Activated CD8-positive, alpha-beta memory T cell treated with anti-CD3 and anti-CD28 coated beads for 4 hours (primary cell): Measurements from ENCODE around the gene TRMT1.
A peak's percentile ranks its signal among the peaks of the same experiment; 100 is the strongest.
"Not testable (repeated sequence)": the region's sequence is repeated elsewhere in the genome, so short reads cannot be mapped to it uniquely, and the experiment has no call there.

ENCODE experiments used
- DNase-seq, 2 donors: peaks; one replicate each; pipeline ENCODE4 v3.0.0-alpha.2; 2020; ENCODE audit warnings: low read depth in 2 of 2

TRMT1 gene

DNA sequence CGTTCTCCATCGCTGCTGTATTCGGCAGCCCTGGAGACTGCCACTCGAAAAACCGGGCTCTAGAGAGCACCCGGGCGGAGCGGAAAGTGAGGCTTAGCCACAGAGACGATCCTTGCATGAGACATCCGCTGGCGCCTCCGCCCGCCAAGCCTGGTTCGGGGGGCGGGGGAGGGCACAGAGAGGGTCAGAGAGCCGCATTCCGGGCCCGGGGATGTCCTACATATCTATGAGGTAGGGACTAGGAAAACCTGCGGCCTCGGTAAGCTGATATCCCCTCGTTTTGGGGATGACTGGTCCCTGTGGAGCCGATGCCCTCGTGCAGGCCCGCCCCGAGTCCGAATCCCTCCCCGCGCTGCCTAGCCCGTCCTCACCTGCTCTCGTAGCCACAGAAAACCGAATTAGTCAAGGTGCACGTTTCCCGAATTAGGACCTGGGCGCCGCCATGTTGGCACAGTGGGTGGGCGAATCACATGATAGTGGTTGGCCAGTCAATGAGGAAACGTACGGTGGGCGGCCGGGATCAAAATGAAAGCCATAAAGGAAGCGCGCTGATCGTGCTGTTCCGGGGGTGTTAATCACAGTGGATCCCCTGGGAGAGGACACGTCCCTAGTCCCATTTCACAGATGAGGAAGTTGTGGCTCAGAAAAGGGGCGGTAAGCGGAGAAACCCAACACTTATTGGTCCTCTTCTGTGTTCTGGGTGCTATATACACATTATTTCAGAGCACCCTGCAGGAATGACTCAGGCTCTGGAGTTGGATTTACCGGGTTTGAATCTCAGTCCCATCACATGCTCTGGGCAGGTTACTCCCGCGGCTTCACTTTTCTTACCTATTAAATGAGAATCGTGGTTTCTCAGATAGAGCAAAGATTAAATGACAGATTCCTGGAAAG is at the start of gene TRMT1:
TSS of gene TRMT1 (minus strand) at position 459 of the 894 bp plus-strand sequence. CDS start at position 118, 341 bp downstream.
- peak; percentile 76 to 89 for DNase-seq

- DNase-seq, result not testable (repeated sequence)
These were observed 49.6 kb upstream of the TRMT1 start for GRCh38 chr19:13166151-13166550.

DNA sequence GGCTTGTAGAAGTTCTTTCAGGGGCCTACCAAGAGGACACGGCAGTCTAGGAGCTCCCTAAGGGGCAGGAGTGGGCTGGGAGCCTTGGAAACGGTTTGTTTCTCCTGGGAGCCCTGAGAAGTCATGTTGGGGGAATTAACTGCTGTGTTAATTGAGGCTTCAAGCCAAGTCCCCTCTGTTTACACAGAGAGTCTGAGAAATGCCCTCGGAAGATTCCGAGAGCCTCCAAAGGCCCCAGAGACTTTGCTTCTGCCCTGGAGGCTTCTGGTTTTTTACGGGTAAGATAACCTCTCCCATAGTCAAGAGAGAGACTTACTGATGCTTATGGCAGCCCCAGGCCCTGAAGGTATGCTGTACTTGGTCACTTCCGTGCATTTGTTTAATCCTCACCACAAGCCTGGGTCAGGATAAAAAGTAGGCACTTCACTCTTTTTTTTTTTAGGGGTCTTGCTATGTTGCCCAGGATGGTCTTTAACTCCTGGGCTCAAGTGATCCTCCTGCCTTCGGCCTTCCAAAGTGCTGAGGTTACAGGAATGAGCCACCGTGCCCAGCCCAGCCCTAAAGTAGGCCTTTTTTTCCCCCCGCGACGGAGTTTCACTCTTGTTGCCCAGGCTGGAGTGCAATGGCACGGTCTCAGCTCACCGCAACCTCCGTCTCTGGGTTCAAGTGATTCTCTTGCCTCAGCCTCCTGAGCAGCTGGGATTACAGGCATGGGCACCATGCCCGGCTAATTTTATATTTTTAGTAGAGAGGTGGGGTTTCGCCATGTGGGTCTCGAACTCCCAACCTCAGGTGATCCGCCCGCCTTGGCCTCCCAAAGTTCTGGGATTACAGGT is 48.8 kb upstream of the TRMT1 start:
- no peak for DNase-seq

GRCh38 chr19:13164343-13165161 is 48.0 kb upstream of the TRMT1 start:
- DNase-seq, result no peak

DNA sequence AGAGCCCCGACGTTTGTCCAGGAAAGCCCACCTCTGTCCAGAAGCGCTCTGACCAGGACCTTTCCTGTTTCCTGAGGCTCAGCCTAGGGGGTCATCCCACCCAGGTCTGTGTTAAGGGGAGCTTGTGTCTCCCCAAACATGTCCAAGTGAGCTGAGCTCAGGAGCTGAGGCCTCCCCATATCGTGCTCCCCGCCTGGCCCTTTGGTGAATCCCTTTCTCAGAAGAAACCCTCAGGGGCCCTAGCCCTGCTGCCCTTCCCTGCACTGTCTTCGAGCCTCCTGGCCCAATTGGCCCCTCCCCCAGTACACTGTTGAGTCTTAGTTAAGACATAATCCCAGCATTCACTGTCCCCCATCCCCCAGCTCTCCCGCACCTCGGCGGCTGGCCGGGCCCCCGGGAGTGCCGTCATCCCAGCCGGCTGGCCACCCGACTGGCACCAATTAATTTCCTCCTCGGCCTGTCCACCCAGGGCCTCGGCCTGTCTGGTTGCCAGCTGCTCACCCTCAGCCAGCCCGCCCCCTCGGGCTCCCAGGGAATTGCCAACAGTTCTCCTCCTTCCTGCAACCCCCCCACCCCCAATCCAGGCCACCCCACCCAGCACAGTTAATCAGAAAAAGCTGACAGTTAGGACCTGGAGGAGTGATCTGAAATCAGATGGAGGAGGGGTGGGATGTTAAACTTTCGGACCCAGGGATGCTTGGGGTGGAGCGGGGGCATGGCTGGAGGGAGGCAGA is 47.2 kb upstream of the TRMT1 start:
- DNase-seq, result no peak

GRCh38 chr19:13162724-13163608 is 46.4 kb upstream of the TRMT1 start:
- DNase-seq, result peak; percentile 66 to 82

DNA sequence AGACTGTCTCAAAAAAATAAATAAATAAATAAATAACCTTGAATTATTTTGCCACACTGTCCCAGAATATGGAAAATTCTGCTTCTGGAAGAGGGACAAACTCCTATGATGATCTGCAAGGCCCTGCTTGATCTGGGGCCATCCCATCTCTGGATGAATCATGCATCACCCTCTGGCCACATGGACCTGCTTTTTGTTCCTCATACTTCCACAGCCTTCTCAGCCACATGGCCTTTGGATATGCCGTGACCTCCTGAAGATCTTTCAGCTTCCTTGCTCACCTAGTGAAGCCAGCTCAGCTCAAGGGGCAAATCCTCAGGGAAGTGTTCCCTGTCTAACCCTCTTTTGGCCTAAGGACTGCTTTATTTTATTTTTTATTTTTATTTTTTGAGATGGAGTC is 44.0 kb upstream of the TRMT1 start:
- no peak for DNase-seq

- no peak for DNase-seq
These were observed 43.2 kb upstream of the TRMT1 start for GRCh38 chr19:13159713-13160112.

- peak in 1 of 2 donors; percentile 49 for DNase-seq
These were observed 39.2 kb upstream of the TRMT1 start for GRCh38 chr19:13155472-13156359.

DNA sequence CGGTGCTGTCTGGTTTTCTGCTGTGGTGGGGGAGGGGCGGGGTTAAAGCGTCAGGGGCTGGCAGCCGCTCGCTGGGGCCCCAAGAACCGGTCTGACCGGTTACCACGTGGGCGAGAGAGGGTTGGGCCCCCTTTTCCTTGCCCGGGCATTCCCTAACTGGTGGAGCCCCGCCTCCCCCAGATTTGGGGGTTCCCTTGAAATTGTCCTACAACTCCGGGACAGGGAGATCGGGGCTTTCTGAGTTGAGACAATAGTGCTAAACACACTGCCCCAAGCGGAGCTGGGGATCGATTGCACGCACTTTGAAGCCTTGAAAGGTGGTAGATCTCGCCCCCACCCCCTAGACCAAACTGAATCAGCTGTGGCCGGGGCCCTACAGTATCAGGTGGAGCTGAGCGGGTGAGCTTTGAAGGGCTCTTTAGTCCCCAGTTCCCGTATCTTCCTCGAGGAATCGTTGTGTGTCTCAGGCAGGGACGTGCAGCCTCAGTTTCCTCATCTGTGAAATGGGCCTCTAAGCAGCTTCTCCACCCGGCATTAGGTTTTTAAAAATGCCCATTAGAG is 38.5 kb upstream of the TRMT1 start:
- peak; percentile 57 to 72 for DNase-seq

DNA sequence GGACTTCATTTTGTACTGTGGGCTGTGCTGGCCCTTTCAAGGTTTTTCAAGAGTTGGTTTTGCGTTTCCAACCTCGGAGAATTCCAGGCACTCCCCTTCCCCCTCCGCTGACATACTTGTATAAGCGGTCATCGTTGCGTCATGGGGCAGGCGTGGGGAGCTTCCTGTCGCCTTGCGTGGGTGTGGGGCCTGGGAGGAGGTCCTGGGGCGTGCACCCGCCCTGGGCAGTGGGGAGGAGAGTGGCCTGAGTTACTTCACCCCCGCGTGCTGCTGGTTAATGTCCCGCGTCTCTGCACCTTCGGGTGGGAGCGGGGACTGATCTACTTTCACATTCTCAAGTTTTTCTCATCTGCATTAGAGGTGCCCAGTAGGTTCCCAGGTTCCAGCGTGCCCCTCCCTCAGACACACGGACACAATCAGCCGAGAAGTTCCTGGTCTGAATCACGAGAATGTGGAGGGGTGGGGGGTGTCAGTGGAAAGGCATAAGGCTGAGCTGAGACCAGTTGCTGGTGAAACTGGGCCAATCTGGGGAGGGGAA is 37.8 kb upstream of the TRMT1 start:
- DNase-seq, result peak in 1 of 2 donors; percentile 46

GRCh38 chr19:13153569-13154240 is 37.2 kb upstream of the TRMT1 start:
- no peak for DNase-seq

- peak; percentile 90 to 94 for DNase-seq
These were observed 36.5 kb upstream of the TRMT1 start for GRCh38 chr19:13152974-13153568.

- DNase-seq, result no peak
These were observed 35.9 kb upstream of the TRMT1 start for GRCh38 chr19:13152356-13152973.

DNA sequence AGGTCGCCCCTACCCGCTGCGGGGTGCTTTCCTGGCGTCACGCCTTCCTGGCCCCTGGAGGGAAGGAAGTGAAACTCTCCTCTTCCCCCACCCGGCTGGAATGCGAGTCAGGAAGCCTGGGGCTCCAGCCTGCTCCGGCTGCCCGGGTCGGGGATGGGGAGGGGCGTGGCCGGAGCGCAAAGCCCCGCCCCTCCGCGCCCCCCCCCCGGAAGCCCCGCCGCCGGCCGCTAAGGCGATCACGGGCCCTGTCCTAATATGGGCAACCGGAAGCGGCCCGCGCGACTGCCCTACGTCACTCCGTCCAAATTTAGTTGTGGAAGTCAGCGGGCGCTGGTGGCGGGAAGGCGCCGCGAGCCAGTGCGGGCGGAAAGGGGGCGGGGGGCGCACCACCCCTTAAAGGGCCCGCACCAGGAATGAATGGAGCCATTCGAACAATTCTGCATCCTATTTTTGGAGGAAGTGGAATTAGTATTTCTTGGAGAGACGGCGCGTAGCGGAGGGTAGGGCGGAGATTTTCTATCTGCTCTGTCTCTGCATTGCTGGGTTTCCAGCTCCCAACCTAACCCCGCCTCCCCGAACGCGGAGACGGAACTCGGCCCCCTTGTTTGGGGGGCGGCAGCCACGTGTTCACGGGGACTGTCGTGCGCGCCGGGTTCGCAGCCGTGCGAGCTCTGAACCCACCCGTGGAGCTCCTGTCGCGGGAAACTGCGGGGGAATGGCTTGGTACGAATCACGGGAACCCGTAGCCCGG is 35.2 kb upstream of the TRMT1 start:
- peak; percentile 91 to 95 for DNase-seq

DNA sequence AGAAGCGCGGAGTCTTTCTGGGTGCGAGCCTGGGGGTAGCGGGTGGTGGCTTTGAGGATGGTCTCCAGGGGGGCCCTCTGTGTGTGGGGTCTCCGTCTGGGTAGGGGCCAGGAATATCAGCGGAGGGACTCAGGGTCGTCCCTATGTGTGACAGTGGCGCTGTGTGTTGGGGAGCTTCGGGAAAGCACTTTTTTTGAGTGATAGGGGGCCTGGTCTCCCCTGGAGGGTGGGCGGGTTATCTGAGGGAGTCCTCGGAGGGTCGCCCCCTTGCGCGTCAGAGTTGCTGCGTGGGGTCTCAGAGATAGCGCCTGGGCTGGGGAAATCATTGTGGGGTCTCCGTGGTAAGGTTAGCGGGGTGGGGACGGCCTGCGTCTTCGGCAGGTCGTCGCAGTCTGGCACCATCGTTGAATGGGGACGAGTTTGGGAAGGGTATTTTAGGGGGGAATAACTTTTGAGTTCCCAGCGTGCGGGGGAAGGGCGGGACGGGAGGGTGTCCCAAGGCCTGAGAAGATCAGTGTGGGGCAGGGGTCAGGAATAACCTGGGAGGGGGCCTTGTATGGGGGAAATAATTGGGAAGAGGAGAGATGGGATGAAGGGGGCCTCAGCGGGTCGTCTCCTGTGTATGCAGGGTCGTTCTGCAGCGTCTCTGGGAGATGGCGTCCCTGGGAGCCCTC is 34.5 kb upstream of the TRMT1 start:
- DNase-seq, result no peak
